SK-N-SH treated with all-trans-retinoic acid at 6 μM for 48 hours (cell line): Measurements from ENCODE around the gene PRKG1.

Experiments
- ATAC-seq: fragments of 200-7000 bp; cut with Tn5 transposase; 3 replicates; pipeline ENCODE4 v1.9.1; 2020; ENCODE audit warnings: mild to moderate bottlenecking, moderate library complexity
- ARNTL ChIP-seq: fragments of 450-650 bp; formaldehyde crosslinking; IDR thresholded peaks from 2 replicates; pipeline ENCODE4 v1.5.0; 2020; ENCODE audit warnings: low read depth, mild to moderate bottlenecking, moderate library complexity, borderline replicate concordance
- BACH2 ChIP-seq: fragments of 250-450 bp; sonication (Bioruptor Pico); IDR thresholded peaks from 2 replicates; pipeline ENCODE4 v1.9.0; 2021; ENCODE audit warnings: mild to moderate bottlenecking, borderline replicate concordance
- CREB5 ChIP-seq: fragments of 250-450 bp; sonication (Bioruptor Pico); IDR thresholded peaks from 2 replicates; pipeline ENCODE4 v1.5.1; 2020; ENCODE audit warnings: low read depth, mild to moderate bottlenecking, moderate library complexity
- CSDC2 ChIP-seq: fragments of 250-450 bp; sonication (Bioruptor Pico); IDR thresholded peaks from 2 replicates; pipeline ENCODE4 v1.5.0; 2020; ENCODE audit warnings: mild to moderate bottlenecking, moderate library complexity
- CSRNP3 ChIP-seq: fragments of 250-450 bp; sonication (Bioruptor Pico); IDR thresholded peaks from 2 replicates; pipeline ENCODE4 v1.5.1; 2021; ENCODE audit warnings: mild to moderate bottlenecking, moderate library complexity
- ESRRG ChIP-seq: fragments of 250-450 bp; sonication (Bioruptor Pico); IDR thresholded peaks from 2 replicates; pipeline ENCODE4 v1.6.1; 2021; ENCODE audit warnings: mild to moderate bottlenecking
- GLIS3 ChIP-seq: fragments of 250-450 bp; sonication (Bioruptor Pico); IDR thresholded peaks from 2 replicates; pipeline ENCODE4 v1.5.0; 2020; ENCODE audit warnings: mild to moderate bottlenecking, moderate library complexity
- ISL1 ChIP-seq: fragments of 250-450 bp; sonication (Bioruptor Pico); IDR thresholded peaks from 2 replicates; pipeline ENCODE4 v2.1.2; 2022; ENCODE audit warnings: mild to moderate bottlenecking, moderate library complexity
- OSR1 ChIP-seq: fragments of 250-450 bp; sonication (Bioruptor Pico); IDR thresholded peaks from 2 replicates; pipeline ENCODE4 v1.8.0; 2022; ENCODE audit warnings: moderate library complexity, mild to moderate bottlenecking, inconsistent platforms
- PPARA ChIP-seq: fragments of 250-450 bp; sonication (Bioruptor Pico); IDR thresholded peaks from 2 replicates; pipeline ENCODE4 v1.5.0; 2020; ENCODE audit warnings: mild to moderate bottlenecking, borderline replicate concordance
- TCF4 ChIP-seq: fragments of 250-450 bp; sonication (Bioruptor Pico); IDR thresholded peaks from 2 replicates; pipeline ENCODE4 v1.8.0; 2021; ENCODE audit warnings: mild to moderate bottlenecking, moderate library complexity, borderline replicate concordance
- TSHZ2 ChIP-seq: fragments of 250-450 bp; sonication (Bioruptor Pico); IDR thresholded peaks from 2 replicates; pipeline ENCODE4 v1.5.0; 2020; ENCODE audit warnings: mild to moderate bottlenecking, moderate library complexity
- ZC3H10 ChIP-seq: fragments of 250-450 bp; sonication (Bioruptor Pico); IDR thresholded peaks from 2 replicates; pipeline ENCODE4 v1.5.1; 2021; ENCODE audit warnings: mild to moderate bottlenecking, moderate library complexity
- ZFP3 ChIP-seq: fragments of 250-450 bp; sonication (Bioruptor Pico); IDR thresholded peaks from 2 replicates; pipeline ENCODE4 v1.5.0; 2020; ENCODE audit warnings: mild to moderate bottlenecking, moderate library complexity
- ZFP30 ChIP-seq: fragments of 450-650 bp; formaldehyde crosslinking; IDR thresholded peaks from 2 replicates; pipeline ENCODE4 v1.5.0; 2022; ENCODE audit warnings: mild to moderate bottlenecking, moderate library complexity
- ZNF565 ChIP-seq: fragments of 450-650 bp; formaldehyde crosslinking; conservative IDR thresholded peaks from 2 replicates; pipeline ENCODE4 v1.5.0; 2020; ENCODE audit warnings: low read depth, mild to moderate bottlenecking, moderate library complexity
- ZNF70 ChIP-seq: fragments of 450-650 bp; formaldehyde crosslinking; IDR thresholded peaks from 2 replicates; pipeline ENCODE4 v1.5.0; 2020; ENCODE audit warnings: mild to moderate bottlenecking, moderate library complexity
- ZNF8 ChIP-seq: fragments of 450-650 bp; formaldehyde crosslinking; IDR thresholded peaks from 2 replicates; pipeline ENCODE4 v1.5.0; 2020; ENCODE audit warnings: mild to moderate bottlenecking, moderate library complexity
- TF ChIP-seq, protein P1 (sequence below): fragments of 250-450 bp; sonication (Bioruptor Pico); IDR thresholded peaks from 2 replicates; pipeline ENCODE4 v1.8.0; 2020; ENCODE audit warnings: mild to moderate bottlenecking, moderate library complexity, borderline replicate concordance
- TF ChIP-seq, protein P2 (sequence below): fragments of 250-450 bp; sonication (Bioruptor Pico); IDR thresholded peaks from 2 replicates; pipeline ENCODE4 v1.8.0; 2021; ENCODE audit warnings: low read depth, mild to moderate bottlenecking, moderate library complexity, borderline replicate concordance

PRKG1 gene

DNA sequence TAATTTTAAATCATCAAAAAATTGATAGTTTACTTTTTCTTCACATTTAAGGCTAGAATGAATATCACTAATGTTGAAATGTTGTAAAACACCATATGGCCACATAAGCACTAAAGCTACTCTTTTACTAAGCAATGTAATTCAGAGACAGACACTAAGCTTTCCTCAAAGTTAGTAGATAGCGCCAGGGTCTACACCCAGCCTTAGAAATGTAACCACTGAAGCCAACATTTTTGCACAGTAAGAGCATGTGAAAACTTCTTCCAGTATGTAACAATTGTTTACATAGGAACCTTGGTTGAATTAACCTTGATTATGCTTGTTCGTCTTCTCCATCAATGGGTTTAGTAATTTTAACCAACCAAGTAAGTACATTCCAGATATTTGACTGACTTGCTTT lies 28.4 kb upstream of the PRKG1 start:
- no peak for ATAC-seq
- no peak for TF ChIP-seq OSR1 (CRISPR knock-in tag)
- no peak for TF ChIP-seq ISL1 (CRISPR knock-in tag)
- no peak for TF ChIP-seq PPARA (CRISPR knock-in tag)
- TF ChIP-seq CSRNP3 (CRISPR knock-in tag) = no peak
- no peak for TF ChIP-seq BACH2 (CRISPR knock-in tag)
- no peak for TF ChIP-seq ZNF565
- no peak for TF ChIP-seq ESRRG
- no peak for TF ChIP-seq CSDC2 (CRISPR knock-in tag)
- no peak for TF ChIP-seq ZFP3 (CRISPR knock-in tag)
- TF ChIP-seq, protein P1, sequence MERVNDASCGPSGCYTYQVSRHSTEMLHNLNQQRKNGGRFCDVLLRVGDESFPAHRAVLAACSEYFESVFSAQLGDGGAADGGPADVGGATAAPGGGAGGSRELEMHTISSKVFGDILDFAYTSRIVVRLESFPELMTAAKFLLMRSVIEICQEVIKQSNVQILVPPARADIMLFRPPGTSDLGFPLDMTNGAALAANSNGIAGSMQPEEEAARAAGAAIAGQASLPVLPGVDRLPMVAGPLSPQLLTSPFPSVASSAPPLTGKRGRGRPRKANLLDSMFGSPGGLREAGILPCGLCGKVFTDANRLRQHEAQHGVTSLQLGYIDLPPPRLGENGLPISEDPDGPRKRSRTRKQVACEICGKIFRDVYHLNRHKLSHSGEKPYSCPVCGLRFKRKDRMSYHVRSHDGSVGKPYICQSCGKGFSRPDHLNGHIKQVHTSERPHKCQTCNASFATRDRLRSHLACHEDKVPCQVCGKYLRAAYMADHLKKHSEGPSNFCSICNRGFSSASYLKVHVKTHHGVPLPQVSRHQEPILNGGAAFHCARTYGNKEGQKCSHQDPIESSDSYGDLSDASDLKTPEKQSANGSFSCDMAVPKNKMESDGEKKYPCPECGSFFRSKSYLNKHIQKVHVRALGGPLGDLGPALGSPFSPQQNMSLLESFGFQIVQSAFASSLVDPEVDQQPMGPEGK (CRISPR knock-in tag) = no peak
- no peak for TF ChIP-seq TSHZ2 (CRISPR knock-in tag)
- no peak for TF ChIP-seq CREB5
- no peak for TF ChIP-seq ZC3H10 (CRISPR knock-in tag)
- TF ChIP-seq, protein P2, sequence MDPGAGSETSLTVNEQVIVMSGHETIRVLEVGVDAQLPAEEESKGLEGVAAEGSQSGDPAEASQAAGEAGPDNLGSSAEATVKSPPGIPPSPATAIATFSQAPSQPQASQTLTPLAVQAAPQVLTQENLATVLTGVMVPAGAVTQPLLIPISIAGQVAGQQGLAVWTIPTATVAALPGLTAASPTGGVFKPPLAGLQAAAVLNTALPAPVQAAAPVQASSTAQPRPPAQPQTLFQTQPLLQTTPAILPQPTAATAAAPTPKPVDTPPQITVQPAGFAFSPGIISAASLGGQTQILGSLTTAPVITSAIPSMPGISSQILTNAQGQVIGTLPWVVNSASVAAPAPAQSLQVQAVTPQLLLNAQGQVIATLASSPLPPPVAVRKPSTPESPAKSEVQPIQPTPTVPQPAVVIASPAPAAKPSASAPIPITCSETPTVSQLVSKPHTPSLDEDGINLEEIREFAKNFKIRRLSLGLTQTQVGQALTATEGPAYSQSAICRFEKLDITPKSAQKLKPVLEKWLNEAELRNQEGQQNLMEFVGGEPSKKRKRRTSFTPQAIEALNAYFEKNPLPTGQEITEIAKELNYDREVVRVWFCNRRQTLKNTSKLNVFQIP (CRISPR knock-in tag) = no peak

DNA sequence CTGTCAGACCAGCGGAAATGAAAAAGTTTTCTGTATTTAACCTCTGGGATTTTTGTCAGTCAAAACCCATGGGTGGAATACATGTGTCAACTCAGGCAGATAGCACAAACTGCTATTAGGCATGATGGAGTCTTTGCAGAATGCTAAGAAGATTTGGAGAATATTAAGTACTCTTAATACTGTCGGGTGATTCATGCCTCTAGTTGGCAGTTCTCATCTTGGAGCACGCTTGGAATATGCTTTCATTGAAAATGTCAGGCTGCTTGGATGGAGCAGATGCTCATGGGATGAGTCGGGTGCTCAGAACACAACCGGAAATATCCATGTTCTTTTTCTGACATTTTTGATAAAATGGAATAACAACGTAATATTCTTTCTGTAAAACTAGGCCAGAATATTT lies 27.6 kb upstream of the PRKG1 start:
- no peak for ATAC-seq
- TF ChIP-seq ZNF70 (CRISPR knock-in tag) (no peak), CSDC2 (CRISPR knock-in tag) (no peak), PPARA (CRISPR knock-in tag) (no peak), ARNTL (CRISPR knock-in tag) (no peak), TCF4 (CRISPR knock-in tag) (no peak), ESRRG (no peak), OSR1 (CRISPR knock-in tag) (no peak), ZFP30 (no peak), ZNF8 (no peak), CREB5 (no peak), GLIS3 (CRISPR knock-in tag) (no peak), ZC3H10 (CRISPR knock-in tag) (no peak), TSHZ2 (CRISPR knock-in tag) (no peak)
- TF ChIP-seq, protein P1 (CRISPR knock-in tag) = no peak
- TF ChIP-seq, protein P2 (CRISPR knock-in tag) = no peak
